PC-9 (cell line): ENCODE data around the gene MAPK1. TPM values are rescaled to one million over a fixed set of nuclear protein-coding genes. Genes with fewer than 3 reads are reported as not detected.

Experiments used
- BruUV-seq: library from RNA; stranded (reverse); fragments of 400-500 nt; replicated peaks from 2 replicates; lab custom pipeline; 2021; lab: Mats Ljungman, UMichigan
- CTCF ChIA-PET: fragments of 300-600 bp; sonication (Branson Sonifier 250); formaldehyde crosslinking; loops from one replicate; lab custom pipeline; 2022; ENCODE audit warnings: antibody characterized with exemption; lab: Charles Lee
- POLR2A ChIA-PET: fragments of 300-600 bp; sonication (Branson Sonifier 250); formaldehyde crosslinking; loops from one replicate; lab custom pipeline; 2022; ENCODE audit warnings: antibody characterized with exemption; ENCODE audit not compliant: unreplicated experiment; lab: Charles Lee
- DNase-seq, 2 experiments: peaks; one replicate each; pipeline versions ENCODE4 v3.0.0 to v3.0.0-alpha.2; 2015 to 2022; ENCODE audit warnings: mixed read lengths in 1 of 2
- H2AFZ ChIP-seq: fragments of 200-600 bp; sonication (generic); 2 replicates; pipeline ENCODE4 v1.8.1; 2017; ENCODE audit warnings: antibody characterized with exemption
- H3F3A ChIP-seq: fragments of 200-600 bp; sonication (generic); 2 replicates; pipeline ENCODE4 v1.8.1; 2017; ENCODE audit warnings: antibody characterized with exemption, mild to moderate bottlenecking, low read depth; ENCODE audit not compliant: insufficient read depth
- H3K27ac ChIP-seq: fragments of 200-600 bp; sonication (generic); 2 replicates; pipeline ENCODE4 v1.6.1; 2016; ENCODE audit warnings: mixed run types
- H3K27me3 ChIP-seq: fragments of 200-600 bp; sonication (generic); 2 replicates; pipeline ENCODE4 v1.6.1; 2016; ENCODE audit warnings: low read depth, mixed run types; ENCODE audit not compliant: insufficient read depth
- H3K36me3 ChIP-seq: fragments of 200-600 bp; sonication (generic); 2 replicates; pipeline ENCODE4 v1.6.1; 2016; ENCODE audit warnings: low read depth, mixed run types
- H3K4me1 ChIP-seq: fragments of 200-600 bp; sonication (generic); replicated peaks from 2 replicates; pipeline ENCODE4 v1.6.1; 2016; ENCODE audit warnings: mixed run types; ENCODE audit not compliant: insufficient read depth
- H3K4me2 ChIP-seq: fragments of 200-600 bp; sonication (generic); 2 replicates; pipeline ENCODE4 v1.6.1; 2017; ENCODE audit warnings: mixed run types
- H3K4me3 ChIP-seq: fragments of 200-600 bp; sonication (generic); 2 replicates; pipeline ENCODE4 v1.6.1; 2016; ENCODE audit warnings: mixed run types
- H3K79me2 ChIP-seq: fragments of 200-600 bp; sonication (generic); 2 replicates; pipeline ENCODE4 v1.6.1; 2017; ENCODE audit warnings: low read depth, mixed run types
- H3K9me2 ChIP-seq: fragments of 200-600 bp; sonication (generic); 2 replicates; pipeline ENCODE4 v1.8.1; 2017; ENCODE audit warnings: mild to moderate bottlenecking; ENCODE audit not compliant: insufficient read depth
- H3K9me3 ChIP-seq: fragments of 200-600 bp; sonication (generic); 2 replicates; pipeline ENCODE4 v1.8.1; 2016; ENCODE audit warnings: low read depth; ENCODE audit not compliant: insufficient read depth
- H4K20me1 ChIP-seq: fragments of 200-600 bp; sonication (generic); 2 replicates; pipeline ENCODE4 v1.8.1; 2017; ENCODE audit not compliant: insufficient read depth
- EZH2 ChIP-seq: fragments of 200-600 bp; sonication (generic); IDR thresholded peaks from 2 replicates; pipeline ENCODE4 v1.8.0; 2017; ENCODE audit warnings: antibody characterized with exemption, low read depth
- intact Hi-C: fragments of 100-400 bp; cut with micrococcal nuclease; formaldehyde crosslinking; loops from one replicate; pipeline ENCODE4 v1.10.0; 2022; ENCODE audit not compliant: unreplicated experiment
- total RNA-seq: library from RNA; stranded (reverse); gene quantifications from 2 replicates; pipeline ENCODE4 v1.2.3, GENCODE V29; 2021
- TF ChIP-seq, protein P1 (sequence below): fragments of 200-600 bp; sonication (generic); conservative IDR thresholded peaks from 2 replicates; pipeline ENCODE4 v1.6.1; 2017; ENCODE audit warnings: mixed run types, antibody characterized with exemption, mild to moderate bottlenecking, moderate library complexity

The MAPK1 gene
- total RNA-seq, 1 experiment from 2014 or later: 82.8 TPM

DNA sequence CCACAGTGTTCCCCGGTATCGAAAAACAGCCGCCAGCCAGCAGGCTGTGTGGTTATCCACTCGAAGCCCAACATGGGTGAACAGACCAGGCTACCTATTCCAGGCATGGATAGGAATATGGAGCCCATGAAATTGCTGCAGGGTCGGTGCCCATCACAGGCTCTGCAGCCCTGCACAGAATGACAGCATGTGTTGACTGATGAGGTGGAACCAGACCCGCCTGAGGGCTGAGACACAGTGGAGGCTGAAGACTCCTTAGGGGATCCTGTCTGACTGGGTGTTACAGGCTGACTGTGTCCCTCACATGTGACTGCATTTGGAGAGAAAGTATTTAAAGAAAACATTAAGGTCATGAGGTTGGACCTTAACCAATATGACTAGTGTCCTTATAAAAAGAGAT lies 125.7 kb downstream of the MAPK1 start:
- BruUV-seq: no TSS peak
- Histone ChIP-seq H3K27me3 (no peaks in the 10 kb centered on the region), H3K27ac (no peak overlapping the region), H3K4me3 (no peak overlapping the region), H3K4me1 (no peaks in the 10 kb centered on the region), H3K79me2 (no peaks in the 10 kb centered on the region), H3K9me3 (no peaks in the 10 kb centered on the region), H2AFZ (no peak overlapping the region), H3K9me2 (no peaks in the 10 kb centered on the region), H3K4me2 (no peak overlapping the region), H3F3A (no peaks in the 10 kb centered on the region), H3K36me3 (no peaks in the 10 kb centered on the region), H4K20me1 (no peaks in the 10 kb centered on the region)
- TF ChIP-seq, protein P1, sequence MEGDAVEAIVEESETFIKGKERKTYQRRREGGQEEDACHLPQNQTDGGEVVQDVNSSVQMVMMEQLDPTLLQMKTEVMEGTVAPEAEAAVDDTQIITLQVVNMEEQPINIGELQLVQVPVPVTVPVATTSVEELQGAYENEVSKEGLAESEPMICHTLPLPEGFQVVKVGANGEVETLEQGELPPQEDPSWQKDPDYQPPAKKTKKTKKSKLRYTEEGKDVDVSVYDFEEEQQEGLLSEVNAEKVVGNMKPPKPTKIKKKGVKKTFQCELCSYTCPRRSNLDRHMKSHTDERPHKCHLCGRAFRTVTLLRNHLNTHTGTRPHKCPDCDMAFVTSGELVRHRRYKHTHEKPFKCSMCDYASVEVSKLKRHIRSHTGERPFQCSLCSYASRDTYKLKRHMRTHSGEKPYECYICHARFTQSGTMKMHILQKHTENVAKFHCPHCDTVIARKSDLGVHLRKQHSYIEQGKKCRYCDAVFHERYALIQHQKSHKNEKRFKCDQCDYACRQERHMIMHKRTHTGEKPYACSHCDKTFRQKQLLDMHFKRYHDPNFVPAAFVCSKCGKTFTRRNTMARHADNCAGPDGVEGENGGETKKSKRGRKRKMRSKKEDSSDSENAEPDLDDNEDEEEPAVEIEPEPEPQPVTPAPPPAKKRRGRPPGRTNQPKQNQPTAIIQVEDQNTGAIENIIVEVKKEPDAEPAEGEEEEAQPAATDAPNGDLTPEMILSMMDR: no peak
- no peak for TF ChIP-seq EZH2
- intact Hi-C loops: no loop called here
- POLR2A ChIA-PET: no interaction called here
- DNase-seq: no peak
- CTCF ChIA-PET: no interaction called here

GRCh38 chr22:21741059-21741458 lies 126.4 kb downstream of the MAPK1 start:
- Histone ChIP-seq H3K27me3 (no peaks in the 10 kb centered on the region), H4K20me1 (no peaks in the 10 kb centered on the region), H2AFZ (no peak overlapping the region), H3K9me2 (no peaks in the 10 kb centered on the region), H3K4me2 (no peak overlapping the region), H3K4me3 (no peak overlapping the region), H3F3A (no peaks in the 10 kb centered on the region), H3K79me2 (no peaks in the 10 kb centered on the region), H3K27ac (no peak overlapping the region), H3K36me3 (no peaks in the 10 kb centered on the region), H3K9me3 (no peaks in the 10 kb centered on the region), H3K4me1 (no peaks in the 10 kb centered on the region)
- no peak for DNase-seq
- TF ChIP-seq EZH2: no peak
- TF ChIP-seq, protein P1: no peak
- CTCF ChIA-PET: no interaction called here
- intact Hi-C loops: no loop called here
- no TSS peak for BruUV-seq
- POLR2A ChIA-PET: no interaction called here

- Histone ChIP-seq H3K27ac (no peak overlapping the region), H3K4me2 (no peak overlapping the region), H3F3A (no peaks in the 10 kb centered on the region), H3K4me1 (peaks cover 3% of the 10 kb centered on the region; the same call in 1 of the 2 replicates), H2AFZ (no peak overlapping the region), H3K79me2 (no peaks in the 10 kb centered on the region), H4K20me1 (no peaks in the 10 kb centered on the region), H3K9me2 (no peaks in the 10 kb centered on the region), H3K27me3 (no peaks in the 10 kb centered on the region), H3K36me3 (no peaks in the 10 kb centered on the region), H3K9me3 (no peaks in the 10 kb centered on the region), H3K4me3 (no peak overlapping the region)
- no peak for DNase-seq
- POLR2A ChIA-PET: no interaction called here
- intact Hi-C loops: loop anchor here (10.0 kb wide), 1 partner anchor 125 kb away; the partner anchor contains the start of gene MAPK1
- CTCF ChIA-PET: no interaction called here
- TF ChIP-seq EZH2: no peak
- TF ChIP-seq, protein P1: no peak
- no TSS peak for BruUV-seq
Measured at GRCh38 chr22:21739828-21740377, 127.5 kb downstream of the MAPK1 start.
